Liver (tissue), 9 donors: ENCODE results near the gene HOXC11. TPM values are rescaled to one million over a fixed set of nuclear protein-coding genes. Genes with fewer than 3 reads are reported as not detected.
A peak's percentile ranks its signal among the peaks of the same experiment; 100 is the strongest.

Experiments
- DNase-seq: peaks from one replicate; pipeline ENCODE4 v3.0.0-alpha.2; 2017; ENCODE audit warnings: low spot score
- H3K27ac ChIP-seq, 2 donors: one replicate each; pipeline ENCODE4 v1.7.0; 2013; ENCODE audit warnings: inconsistent platforms in 2 of 2, low read length in 2 of 2, control low read depth in 1 of 2, low read depth in 1 of 2, mild to moderate bottlenecking in 1 of 2
- H3K27me3 ChIP-seq, 4 donors: one replicate each; pipeline versions ENCODE4 v1.6.1 to v1.7.0; 2013; ENCODE audit warnings: low read length in 3 of 4, inconsistent platforms in 1 of 4, mild to moderate bottlenecking in 1 of 4, moderate library complexity in 1 of 4; ENCODE audit not compliant: control insufficient read depth in 4 of 4, insufficient read depth in 4 of 4
- H3K36me3 ChIP-seq, 4 donors: one replicate each; pipeline versions ENCODE4 v1.6.1 to v1.7.0; 2013; ENCODE audit warnings: low read length in 3 of 4, mild to moderate bottlenecking in 3 of 4, low read depth in 1 of 4, moderate library complexity in 1 of 4; ENCODE audit not compliant: control insufficient read depth in 4 of 4, insufficient read depth in 3 of 4
- H3K4me1 ChIP-seq, 4 donors: one replicate each; pipeline versions ENCODE4 v1.6.1 to v1.7.0; 2013; ENCODE audit warnings: low read length in 3 of 4, mild to moderate bottlenecking in 3 of 4, moderate library complexity in 1 of 4; ENCODE audit not compliant: control insufficient read depth in 4 of 4, insufficient read depth in 4 of 4
- H3K4me3 ChIP-seq, 3 donors: one replicate each; pipeline versions ENCODE4 v1.6.1 to v1.7.0; 2013; ENCODE audit warnings: low read length in 3 of 3, control low read depth in 1 of 3, low read depth in 1 of 3, mild to moderate bottlenecking in 1 of 3
- H3K9ac ChIP-seq, 2 donors: one replicate each; pipeline ENCODE4 v1.7.0; 2013; ENCODE audit warnings: low read length in 2 of 2, mild to moderate bottlenecking in 2 of 2, moderate library complexity in 2 of 2, control low read depth in 1 of 2, low read depth in 1 of 2
- H3K9me3 ChIP-seq, 4 donors: one replicate each; pipeline versions ENCODE4 v1.6.1 to v1.7.0; 2013; ENCODE audit warnings: low read length in 3 of 4; ENCODE audit not compliant: control insufficient read depth in 4 of 4
- ATF3 ChIP-seq: IDR thresholded peaks from 2 replicates; pipeline ENCODE4 v1.6.1; 2016; ENCODE audit warnings: antibody characterized with exemption
- CTCF ChIP-seq: fragments of 150-350 bp; IDR thresholded peaks from 2 replicates; pipeline ENCODE4 v1.5.1; 2017; ENCODE audit warnings: improper control_type of control experiment, low read depth, low read length; ENCODE audit not compliant: missing input control
- EGR1 ChIP-seq, 2 donors: IDR thresholded peaks; 2 replicates each; pipeline ENCODE4 v1.6.1; 2016 to 2018; ENCODE audit warnings: antibody characterized with exemption in 2 of 2, low read depth in 2 of 2
- FOXA1 ChIP-seq: IDR thresholded peaks from 2 replicates; pipeline ENCODE4 v1.6.1; 2016; ENCODE audit warnings: antibody characterized with exemption
- FOXA2 ChIP-seq: IDR thresholded peaks from 2 replicates; pipeline ENCODE4 v1.6.1; 2016; ENCODE audit warnings: antibody characterized with exemption
- GABPA ChIP-seq, 2 donors: IDR thresholded peaks in 1 of 2; conservative IDR thresholded peaks in 1 of 2; 2 replicates each; pipeline ENCODE4 v1.6.1; 2016; ENCODE audit warnings: antibody characterized with exemption in 2 of 2, mild to moderate bottlenecking in 1 of 2, moderate library complexity in 1 of 2
- JUND ChIP-seq, 2 donors: IDR thresholded peaks; 2 replicates each; pipeline ENCODE4 v1.6.1; 2016; ENCODE audit warnings: antibody characterized with exemption in 2 of 2
- MAX ChIP-seq: IDR thresholded peaks from 2 replicates; pipeline ENCODE4 v1.6.1; 2016; ENCODE audit warnings: antibody characterized with exemption
- NR2F2 ChIP-seq: IDR thresholded peaks from 2 replicates; pipeline ENCODE4 v1.6.1; 2016; ENCODE audit warnings: antibody characterized with exemption
- RAD21 ChIP-seq, 2 donors: IDR thresholded peaks; 2 replicates each; pipeline ENCODE4 v1.6.1; 2016; ENCODE audit warnings: antibody characterized with exemption in 2 of 2, mild to moderate bottlenecking in 2 of 2
- REST ChIP-seq: IDR thresholded peaks from 2 replicates; pipeline ENCODE4 v1.6.1; 2016; ENCODE audit warnings: antibody characterized with exemption, mild to moderate bottlenecking
- RXRA ChIP-seq, 2 donors: IDR thresholded peaks; 2 replicates each; pipeline ENCODE4 v1.6.1; 2017 to 2018; ENCODE audit warnings: antibody characterized with exemption in 2 of 2, mild to moderate bottlenecking in 1 of 2
- SP1 ChIP-seq: IDR thresholded peaks from 2 replicates; pipeline ENCODE4 v1.6.1; 2018; ENCODE audit warnings: antibody characterized with exemption, mild to moderate bottlenecking
- TAF1 ChIP-seq: conservative IDR thresholded peaks from 2 replicates; pipeline ENCODE4 v1.6.1; 2016; ENCODE audit warnings: antibody characterized with exemption, mild to moderate bottlenecking
- YY1 ChIP-seq: IDR thresholded peaks from 2 replicates; pipeline ENCODE4 v1.6.1; 2016; ENCODE audit warnings: antibody characterized with exemption, mild to moderate bottlenecking
- WGBS: extraction: QIAGEN DNeasy Blood & Tissue Kit; methylation state at CpG from one replicate; pipeline ENCODE4 v1.1.7; 2013; 5-methylcytosine and 5-hydroxymethylcytosine counted together
- polyA plus RNA-seq, 2 donors: library from polyadenylated mRNA; stranded (reverse) in 1 of 2; unstranded in 1 of 2; fragments of 200-250 nt in 1 of 2; fragments of >200 nt in 1 of 2; fragmentation: Nextera tagmentation in 1 of 2; extraction: Ambion mirVana in 1 of 2; gene quantifications; one replicate each; pipeline versions ENCODE4 v1.2.1 to v1.2.3, GENCODE V29; 2013 to 2015
- total RNA-seq, 2 donors: library from RNA; depleted of rRNA; stranded (reverse); fragments of >200 nt; gene quantifications; one replicate each; pipeline ENCODE4 v1.2.3, GENCODE V29; 2014
- donor health status: healthy.
- donor health status: healthy.
- donor health status: healthy.
- donor health status: healthy.
- donor health status: healthy.

HOXC11 gene
- total and polyA plus RNA-seq, 4 donors: not detected

GRCh38 chr12:54017878-54018467 lies 45.0 kb downstream of the HOXC11 start:
- Histone ChIP-seq H3K4me1 (peaks cover 3 to 16% (median 11%) of the 10 kb centered on the region in 4 donors), H3K27ac (no peak overlapping the region), H3K36me3 (no peaks in the 10 kb centered on the region), H3K9ac (no peak overlapping the region), H3K9me3 (peaks cover 0 to 5% (median 0%) of the 10 kb centered on the region in 4 donors), H3K4me3 (peak overlapping the region in 2 of 3 donors; percentile 39 to 54), H3K27me3 (peaks cover 6 to 55% (median 17%) of the 10 kb centered on the region in 4 donors)
- no peak for DNase-seq
- WGBS: 7% methylated on average over 34 of the region's 34 CpGs
- TF ChIP-seq GABPA (IDR thresholded peaks at IDR 0.05 in 1 of 2, conservative IDR thresholded peaks at IDR 0.05 in 1 of 2): no peak
- TF ChIP-seq SP1: no peak
- no peak for TF ChIP-seq RAD21 (IDR thresholded peaks at IDR 0.05)
- TF ChIP-seq RXRA (IDR thresholded peaks at IDR 0.05): no peak
- no peak for TF ChIP-seq FOXA1
- TF ChIP-seq CTCF: no peak
- no peak for TF ChIP-seq JUND (IDR thresholded peaks at IDR 0.05)
- TF ChIP-seq EGR1 (IDR thresholded peaks at IDR 0.05; ENCODE audit: low read depth in 2 of 2): no peak
- no peak for TF ChIP-seq TAF1
- no peak for TF ChIP-seq ATF3
- TF ChIP-seq MAX: no peak
- no peak for TF ChIP-seq YY1
- TF ChIP-seq REST: no peak
- no peak for TF ChIP-seq FOXA2

GRCh38 chr12:54018468-54018984 lies 45.6 kb downstream of the HOXC11 start:
- WGBS: 15% methylated on average over 29 of the region's 29 CpGs
- no peak overlapping the region for H3K27ac ChIP-seq
- no peak overlapping the region for H3K9ac ChIP-seq
- H3K4me1 ChIP-seq: peaks cover 3 to 16% (median 11%) of the 10 kb centered on the region in 4 donors
- TF ChIP-seq NR2F2 (no peak), JUND (IDR thresholded peaks at IDR 0.05) (no peak)
- no peaks in the 10 kb centered on the region for H3K36me3 ChIP-seq
- H3K4me3 ChIP-seq: peak overlapping the region in 1 of 3 donors; percentile 54
- no peak for DNase-seq
- H3K9me3 ChIP-seq: peaks cover 0 to under 1% (median 0%) of the 10 kb centered on the region in 4 donors
- H3K27me3 ChIP-seq: peaks cover 6 to 55% (median 15%) of the 10 kb centered on the region in 4 donors
